Medulla oblongata (tissue), 1 donor: ENCODE data around the gene PLXNB1.
A peak's percentile ranks its signal among the peaks of the same experiment; 100 is the strongest.

Experiments used
- DNase-seq: peaks from one replicate; pipeline ENCODE4 v3.0.0-alpha.2; 2015; ENCODE audit errors: extremely low spot score

PLXNB1 gene

DNA sequence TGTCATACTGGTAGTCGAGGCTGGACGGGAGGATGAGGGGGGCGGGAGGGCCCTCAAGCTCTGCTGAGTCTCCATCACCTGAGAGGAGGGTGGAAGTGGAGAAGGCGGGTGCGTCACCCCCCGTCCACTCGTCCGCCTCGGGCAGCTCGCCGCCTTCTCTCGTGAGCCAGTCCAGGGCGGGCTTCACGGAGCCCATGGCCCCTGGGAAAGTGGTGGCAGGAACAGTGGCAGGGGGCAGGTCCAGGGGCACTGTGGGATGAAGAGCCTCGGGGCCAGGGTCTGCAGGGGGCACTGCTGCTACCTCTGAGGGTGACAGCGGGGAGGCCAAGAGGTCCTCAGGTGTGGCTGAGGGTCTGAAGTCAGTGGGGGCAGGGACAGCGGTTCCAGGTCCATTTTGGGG, 10.3 kb downstream of the PLXNB1 start:
- DNase-seq = no peak

DNA sequence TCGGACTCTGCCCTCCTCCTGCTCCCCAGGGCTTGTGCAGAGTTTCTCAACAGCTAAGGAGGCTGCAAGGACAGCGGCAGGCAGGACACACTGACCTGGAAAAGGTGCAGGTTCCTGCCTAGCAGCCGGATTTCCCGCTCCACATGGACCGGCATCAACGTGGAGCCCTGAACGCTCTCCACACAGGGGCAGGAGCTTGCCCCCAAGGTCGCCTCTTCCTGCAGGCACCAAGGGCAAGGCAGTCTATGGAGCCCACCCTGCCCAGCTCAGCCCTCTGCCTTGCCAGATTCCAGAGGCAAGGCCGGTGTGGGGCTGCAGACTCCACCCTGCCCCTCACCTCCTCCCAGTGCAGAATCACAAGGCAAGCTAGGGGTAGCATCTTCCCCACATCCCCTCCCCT, 10.7 kb downstream of the PLXNB1 start:
- DNase-seq = no peak

DNA sequence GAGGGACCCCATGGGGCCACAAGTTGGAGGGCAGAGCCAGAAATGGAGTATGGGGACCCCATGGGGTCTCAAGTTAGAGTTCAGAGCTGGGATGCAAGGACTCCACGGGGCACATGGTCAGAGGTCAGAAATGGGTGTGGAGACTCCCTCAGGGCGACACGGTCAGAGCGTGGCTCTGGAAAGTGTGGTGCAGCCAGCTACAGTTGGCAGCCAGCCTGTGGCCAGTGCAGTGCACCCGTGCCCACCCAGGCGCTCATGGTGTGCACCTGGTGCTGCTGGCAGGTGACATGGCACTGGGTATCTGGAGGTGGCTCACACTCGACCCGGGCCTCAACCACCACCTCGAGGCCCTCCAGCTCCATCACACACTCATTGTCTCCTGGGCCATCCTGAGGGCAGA, 11.2 kb downstream of the PLXNB1 start:
- DNase-seq = no peak

DNA sequence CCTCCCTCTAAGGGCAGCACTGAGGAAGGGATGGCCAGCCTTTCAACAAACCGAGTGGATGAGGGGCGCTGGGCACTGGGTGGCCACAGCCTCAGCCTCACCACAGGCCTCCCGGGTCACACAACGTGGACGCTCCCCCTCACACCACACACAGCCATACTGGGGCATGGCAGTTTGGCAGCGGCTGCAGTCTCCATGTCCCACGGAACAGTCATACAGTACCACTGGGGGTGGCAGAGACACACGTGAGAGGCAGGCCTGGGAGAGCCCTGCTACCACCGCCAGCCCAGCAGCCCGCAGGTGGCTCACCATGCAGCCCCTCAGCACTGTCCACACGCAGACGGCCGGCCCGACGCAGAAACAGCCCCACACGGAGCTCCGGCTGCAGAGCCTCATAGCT, 11.7 kb downstream of the PLXNB1 start:
- DNase-seq = no peak

DNA sequence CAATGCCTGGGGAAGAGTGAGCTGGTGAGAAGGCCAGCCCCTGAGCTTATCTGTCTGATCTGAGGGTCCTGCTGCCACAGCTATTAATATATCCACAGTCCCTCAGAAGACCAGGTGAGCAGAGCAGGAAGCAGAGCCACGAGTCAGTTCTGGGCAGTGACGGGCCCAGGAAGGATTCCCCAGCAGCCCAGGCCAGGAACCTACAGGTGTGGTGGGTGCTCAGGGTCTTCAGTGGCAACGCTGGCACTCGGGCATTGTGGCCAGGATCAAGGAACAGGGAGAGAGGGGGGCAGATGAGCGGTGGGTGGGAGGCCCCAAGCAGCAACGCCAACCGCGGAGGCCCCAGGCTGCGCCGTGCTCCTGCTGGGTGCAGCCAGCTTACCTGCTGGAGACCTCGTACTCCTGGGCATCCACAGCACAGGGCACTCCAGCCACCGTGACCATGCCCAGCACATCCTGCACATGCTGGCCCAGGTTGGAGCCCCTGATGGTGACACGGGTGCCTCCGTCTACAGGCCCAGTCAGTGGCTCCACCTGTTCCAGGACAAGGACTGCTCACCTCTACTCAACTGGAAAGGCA, 12.3 kb downstream of the PLXNB1 start:
- DNase-seq = no peak

DNA sequence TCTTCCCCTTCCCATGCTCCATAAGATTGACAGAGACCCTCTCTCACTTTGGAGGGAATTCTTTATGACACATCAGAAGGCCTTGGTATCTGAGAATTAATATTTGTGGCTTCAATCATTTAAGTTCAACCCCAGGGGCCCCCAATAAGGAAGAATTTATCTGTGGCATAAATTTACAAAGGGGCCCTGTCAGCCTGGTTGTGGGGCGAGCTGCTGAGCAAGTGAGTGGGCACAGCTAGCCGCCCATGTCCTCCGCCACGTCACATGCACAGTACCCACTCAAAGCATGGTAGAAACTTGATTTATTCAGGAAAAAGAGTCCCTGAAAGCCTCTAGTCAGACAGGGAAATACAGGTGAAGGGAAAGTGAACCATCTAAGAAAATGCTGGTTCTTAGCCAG, 13.3 kb downstream of the PLXNB1 start:
- no peak for DNase-seq

DNA sequence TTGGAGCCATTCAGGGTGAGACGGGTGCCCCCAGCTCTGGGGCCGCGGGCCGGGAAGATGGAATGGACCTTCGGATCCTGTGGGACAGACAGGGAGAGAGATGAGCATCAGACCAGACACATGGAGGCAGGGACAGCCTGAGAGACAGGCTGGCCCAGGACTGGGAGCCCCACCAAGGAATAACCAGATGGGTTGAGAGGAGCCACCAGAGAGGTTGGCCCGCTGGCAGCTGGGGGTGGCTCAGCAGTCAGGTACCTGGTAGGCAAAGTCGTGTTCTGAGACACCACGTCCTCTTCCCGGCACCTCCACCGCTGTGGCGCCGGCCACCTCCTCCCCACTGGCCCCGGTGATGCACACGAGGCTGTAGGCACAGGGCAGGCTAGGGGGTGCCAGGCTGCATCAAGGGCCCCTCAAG, 13.8 kb downstream of the PLXNB1 start:
- no peak for DNase-seq

DNA sequence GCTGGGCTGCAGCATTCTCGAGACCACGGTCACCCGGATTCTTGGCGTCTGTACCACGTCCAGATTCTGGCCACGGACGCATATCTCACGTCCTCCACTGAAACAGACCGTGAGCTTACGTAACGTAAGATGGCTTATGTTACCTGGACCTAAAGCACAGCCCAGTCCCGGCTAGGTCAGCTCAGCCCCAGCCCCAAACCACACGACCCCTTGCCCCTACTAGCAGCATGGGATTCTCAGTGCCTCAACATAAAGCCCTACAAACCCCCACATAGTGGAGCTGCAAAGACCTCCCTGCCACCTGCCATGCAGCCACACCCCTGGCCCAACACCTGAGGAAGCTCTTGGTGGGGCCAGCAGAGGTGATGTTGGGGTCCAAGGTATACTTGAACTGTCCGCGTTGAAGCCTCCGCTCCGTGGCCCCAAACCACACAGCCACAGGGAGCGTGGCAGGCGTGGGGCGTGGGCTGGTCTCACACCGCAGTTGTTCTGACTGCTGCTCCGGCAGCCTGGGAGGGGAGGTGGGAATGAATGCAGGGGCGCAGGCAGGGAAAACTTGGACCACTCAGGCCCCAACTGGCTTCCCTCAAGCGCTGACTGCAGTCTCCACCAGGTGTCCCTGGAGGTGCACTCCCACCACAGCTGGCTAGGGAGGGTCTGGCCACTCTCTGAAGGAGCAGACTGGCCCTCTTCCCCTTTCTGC, 14.5 kb downstream of the PLXNB1 start:
- DNase-seq = no peak

DNA sequence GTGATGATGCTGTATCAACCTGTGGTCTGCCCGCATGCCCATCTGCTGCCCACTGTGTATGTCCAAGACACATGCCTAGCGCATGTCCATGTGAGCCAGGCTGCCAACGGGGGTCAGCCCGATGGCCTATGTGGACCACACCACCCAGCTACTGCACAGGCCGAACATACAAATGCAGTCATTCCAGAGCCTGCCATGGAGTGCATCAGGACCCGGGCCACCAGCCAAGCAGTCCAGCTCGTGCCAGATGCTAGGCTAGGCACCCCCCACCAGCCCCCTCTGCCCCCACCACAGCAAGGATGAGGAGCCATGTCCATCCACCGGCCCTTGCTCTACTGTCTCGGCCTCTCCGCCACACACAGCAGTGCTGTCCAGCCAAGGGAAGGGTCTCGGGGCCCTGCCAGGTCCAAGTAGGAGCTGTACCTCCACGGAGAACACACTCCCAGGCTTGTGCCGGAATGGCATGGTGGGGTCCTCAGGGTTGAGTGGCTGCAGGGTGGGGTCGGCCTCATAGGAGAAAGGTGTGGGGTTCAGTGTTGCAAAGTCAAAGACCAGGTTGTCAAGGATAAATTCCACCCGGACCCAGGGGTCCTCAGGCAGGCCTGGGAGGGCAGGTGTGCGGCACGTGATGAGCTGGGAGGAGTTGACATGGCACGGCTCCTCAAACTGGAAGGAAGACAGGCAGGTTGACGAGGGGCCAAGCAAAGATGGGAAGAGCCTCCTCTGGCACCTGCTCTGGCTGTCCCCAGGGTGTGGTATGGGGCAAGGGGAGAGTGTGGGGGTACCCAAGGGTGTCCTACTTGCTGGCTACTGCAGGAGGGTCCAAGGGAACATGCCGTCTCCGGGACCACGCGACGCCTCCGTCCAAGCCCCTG, 15.3 kb downstream of the PLXNB1 start:
- DNase-seq = peak; percentile 53

DNA sequence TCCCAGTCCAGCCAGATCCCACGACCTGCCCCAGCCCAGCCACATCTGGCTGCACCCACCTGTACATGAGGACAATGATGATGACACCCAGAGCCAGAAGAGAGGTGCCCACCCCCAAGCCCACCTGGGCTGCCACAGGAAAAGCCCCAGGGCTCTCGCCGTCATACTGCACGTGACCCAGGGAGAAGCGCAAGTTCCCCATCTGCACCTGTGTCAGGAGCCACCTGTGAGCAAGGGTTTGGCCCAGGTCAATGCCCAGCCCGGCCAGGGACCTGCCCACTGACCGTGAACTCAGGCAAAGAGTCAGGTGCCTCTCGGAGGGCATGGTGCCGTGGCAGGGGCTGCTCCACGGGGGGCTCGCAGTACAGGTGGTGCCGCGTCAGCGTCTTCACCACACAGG, 16.3 kb downstream of the PLXNB1 start:
- no peak for DNase-seq

DNA sequence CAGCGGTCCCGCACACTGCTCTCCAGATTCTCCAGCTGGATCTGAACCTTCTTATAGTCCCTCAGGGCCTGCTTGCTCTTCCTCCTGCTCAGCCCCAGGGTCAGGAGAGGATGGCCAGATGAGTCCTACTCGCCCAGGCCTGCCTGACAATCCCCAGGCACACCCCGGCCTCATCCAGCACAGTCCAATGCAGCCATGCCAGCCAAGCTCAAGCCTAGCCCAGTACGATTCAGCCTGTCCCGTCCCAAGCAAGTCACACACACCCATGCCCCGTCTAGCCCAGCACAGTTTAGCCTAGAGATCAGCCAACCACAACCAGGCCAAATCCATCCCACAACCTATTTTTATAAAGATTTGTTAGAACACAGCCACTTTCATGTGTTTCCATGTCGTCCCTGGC, 16.8 kb downstream of the PLXNB1 start:
- no peak for DNase-seq

DNA sequence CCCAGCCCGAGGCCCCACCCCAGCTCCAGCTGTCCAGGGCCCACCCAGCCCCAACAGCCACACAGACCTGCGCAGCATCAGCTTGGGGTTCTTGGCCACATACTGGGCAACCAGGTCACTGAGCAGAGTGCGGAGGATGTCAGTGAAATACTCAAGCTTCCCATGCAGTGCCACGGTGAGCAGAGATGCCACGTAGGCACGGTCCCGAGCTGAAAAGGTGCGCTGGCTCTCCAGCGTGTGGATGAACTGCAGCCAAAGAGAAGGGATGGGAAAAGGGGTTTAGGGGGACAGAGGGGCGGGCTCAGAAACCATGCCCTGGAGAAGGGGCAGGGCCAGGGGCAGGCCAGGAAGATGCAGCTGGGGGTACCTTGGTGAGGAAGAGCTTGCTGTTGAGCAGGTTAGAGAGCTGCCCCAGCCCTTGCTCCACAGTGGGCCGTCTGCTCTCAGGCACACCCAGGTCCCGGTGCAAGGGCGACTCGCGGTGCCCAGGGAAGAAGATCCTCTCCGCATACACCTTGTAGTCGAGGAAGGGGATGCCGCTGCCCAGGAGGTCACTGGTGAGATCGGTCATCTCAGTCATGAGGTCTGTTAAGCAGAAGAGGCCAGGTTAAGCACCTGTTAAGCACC, 17.4 kb downstream of the PLXNB1 start:
- DNase-seq = no peak

DNA sequence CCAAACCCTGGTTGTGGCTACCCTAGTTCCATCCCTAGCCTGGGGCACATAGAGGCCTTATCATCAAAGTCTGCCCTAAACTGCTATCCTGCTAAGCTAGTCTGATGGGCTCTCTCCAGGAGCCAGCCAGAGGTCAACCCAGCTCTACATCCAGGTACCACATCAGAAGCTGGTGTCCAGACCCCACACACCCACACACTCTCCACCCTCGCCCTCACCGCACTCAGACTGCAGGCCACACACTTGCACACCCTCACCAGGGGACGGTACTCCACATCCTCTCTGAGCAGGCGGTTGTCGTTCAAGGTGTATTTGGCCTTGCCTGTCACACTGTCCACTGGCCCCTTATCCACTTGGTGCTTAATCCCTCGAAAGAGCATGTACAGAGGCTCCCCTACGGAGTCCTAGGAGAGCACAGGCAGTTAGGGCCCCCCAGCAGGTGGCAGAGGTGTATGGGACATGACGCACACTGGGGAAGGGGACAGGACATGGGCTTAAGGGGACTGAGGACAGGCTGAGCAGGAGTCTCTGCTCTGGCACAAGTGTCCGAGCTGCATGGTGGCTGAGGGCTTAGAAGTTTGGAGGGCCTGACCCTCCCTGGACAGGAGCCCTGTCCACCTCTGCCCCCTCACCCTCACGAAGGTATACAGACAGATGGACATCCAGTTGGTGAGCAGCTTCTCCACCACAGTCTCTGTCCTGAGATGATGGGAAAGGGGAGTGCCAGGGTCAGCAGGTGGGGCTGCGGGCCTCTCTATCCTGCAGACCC, 18.1 kb downstream of the PLXNB1 start:
- no peak for DNase-seq

DNA sequence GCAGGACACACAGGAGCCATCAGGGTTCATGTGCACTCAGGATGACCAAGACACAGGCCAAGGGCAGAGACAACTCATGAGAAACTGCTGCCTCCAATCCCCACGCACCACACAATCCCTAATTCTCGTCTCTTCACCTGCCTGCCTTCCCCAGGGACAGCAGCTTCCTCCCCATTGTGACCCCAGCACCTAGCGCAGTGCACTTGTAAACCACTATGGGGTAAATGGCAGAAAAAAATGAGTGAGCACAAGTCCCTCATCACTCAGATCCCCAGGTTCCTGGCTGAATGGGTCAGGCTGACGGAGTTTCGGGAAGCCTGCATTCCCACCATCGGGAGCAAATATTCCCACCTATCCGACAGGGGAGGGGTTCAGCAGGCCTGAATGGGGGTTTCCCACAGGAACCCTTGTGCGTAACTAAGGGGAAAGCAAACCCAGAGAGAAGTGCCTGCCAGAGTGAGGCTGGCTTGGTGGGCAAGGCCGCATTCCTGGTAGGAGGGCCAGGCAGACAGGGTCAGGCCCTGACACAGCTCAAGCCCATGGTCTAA, 18.8 kb downstream of the PLXNB1 start:
- no peak for DNase-seq

DNA sequence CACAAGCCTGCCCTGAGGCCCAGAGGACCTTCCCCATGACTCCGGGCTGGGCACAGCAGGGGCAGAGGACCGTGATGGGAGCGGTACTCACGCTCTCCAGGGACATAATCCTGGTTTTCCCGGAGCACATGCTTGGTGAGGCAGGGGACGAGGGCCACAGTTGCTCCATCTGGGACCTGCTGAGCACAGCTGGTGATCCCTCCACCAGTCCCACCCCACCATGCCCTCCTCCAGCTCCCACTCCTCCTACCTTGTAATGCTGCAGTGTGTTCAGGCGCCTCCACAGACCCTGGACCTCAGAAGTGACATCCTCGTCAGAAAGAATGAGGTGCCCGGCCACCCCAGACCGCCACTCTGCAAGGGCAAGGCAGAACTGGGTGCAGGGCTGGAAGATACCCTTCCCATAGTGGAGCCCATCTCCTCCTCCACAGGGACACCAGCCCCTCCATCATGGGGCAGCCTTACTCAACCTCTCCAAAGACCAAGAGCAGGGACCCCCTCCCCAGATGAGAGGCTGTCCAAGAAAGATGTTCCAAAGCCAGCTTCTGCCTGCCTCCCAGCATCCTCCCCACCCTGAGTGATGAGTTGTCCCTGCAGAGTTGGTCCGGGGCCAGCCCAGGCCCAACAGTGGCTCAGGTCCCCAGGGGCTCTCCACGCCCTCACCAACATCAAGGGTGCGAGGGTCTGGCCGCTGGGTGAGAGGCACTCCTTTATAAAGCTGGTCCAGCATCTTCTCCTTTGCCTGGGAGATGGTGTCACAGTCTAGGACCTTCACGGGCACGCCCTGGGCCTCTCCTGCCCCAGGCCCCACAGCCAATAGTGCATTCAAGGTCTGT, 19.5 kb downstream of the PLXNB1 start:
- DNase-seq = no peak

DNA sequence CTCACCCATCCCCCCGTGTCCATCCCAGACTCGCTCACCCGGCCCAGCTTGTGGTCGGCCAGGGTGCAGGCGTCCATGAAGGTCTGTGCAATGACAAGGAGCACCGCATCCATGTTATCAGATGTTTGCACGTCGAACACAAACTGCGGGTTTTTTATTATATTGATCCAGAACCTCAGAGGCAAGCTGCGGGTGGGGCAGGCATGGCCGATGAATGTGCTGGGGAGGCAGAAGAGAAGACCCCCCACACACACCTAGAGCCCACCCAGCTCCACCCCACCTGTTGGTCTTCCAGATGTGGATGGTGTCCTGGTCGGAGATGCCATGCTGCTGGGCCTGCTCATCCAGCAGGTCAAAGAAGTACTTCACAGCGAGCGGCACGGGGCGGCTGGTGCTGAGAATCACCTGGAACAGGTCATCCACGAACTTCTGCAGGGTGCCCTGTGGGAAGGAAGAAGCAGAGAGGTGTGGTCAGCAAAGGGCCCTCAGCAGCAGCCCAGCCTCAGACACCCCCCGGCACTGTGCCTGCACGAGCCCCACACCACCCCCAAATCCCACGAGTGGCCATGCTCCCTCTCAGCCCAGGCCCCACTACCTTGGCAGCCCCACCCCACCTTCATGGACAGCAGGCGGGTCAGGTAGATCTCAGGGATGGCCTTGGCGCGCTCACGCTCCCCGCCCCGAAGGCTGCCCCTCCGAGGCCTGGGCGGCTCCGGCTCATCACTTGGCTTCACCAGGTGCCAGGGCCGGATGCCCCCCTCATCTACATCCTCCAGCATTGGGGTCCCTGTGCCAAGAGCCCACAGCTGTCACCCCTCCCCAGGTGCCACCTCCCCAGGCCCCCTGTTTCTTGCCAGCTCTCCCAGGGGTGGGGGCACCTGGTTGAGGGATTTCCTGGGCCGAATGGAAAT, 20.3 kb downstream of the PLXNB1 start:
- DNase-seq = no peak

DNA sequence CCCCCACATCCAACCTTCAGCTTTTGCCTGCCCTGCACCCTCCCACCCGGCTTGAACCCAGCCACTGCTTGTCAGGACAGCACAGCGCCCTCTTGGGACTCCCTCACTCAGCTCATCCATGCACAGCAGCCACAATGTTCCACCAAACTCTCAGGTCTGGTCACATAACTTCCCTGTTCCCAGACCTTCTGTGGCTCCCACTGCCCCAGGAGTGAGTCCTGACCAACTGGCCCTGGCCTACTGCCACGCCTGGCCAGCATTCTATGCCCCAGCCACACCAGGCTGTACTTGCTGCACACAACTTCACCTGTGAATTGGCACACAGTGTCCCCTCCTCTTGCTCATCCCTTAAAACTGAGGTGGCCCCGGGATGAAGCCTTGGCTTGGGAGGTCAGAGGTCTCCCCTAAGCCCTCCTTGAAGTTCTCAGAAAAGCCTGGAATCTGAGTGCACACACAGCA, 21.0 kb downstream of the PLXNB1 start:
- no peak for DNase-seq

DNA sequence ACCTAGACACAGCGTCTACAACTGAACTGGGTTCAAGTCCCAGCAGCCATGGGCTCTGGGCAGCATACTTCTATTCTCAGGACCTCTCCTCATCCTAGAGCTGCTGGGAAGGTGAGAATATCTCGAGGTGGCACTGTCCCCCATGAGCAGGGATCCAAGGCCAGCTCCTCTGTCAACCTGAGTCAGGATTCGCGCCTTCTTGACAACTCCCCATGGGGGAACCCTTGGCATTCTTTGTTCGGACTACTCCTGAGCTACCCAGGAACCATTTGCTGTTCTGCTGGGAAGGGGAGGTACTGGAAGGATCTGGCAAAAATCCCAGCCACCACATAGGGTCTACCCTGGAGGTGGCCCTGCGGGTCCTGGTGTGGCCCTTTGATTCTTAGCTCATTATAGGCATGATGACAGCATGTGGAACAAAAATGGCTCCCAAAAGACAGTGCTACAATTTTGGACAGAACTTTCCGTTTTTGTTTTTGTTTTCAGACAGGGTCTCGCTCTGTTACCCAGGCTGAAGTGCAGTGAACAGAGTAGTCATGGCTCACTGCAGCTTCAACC, 22.3 kb downstream of the PLXNB1 start:
- no peak for DNase-seq
